Measurements from ENCODE around the gene OPA3.

DNA sequence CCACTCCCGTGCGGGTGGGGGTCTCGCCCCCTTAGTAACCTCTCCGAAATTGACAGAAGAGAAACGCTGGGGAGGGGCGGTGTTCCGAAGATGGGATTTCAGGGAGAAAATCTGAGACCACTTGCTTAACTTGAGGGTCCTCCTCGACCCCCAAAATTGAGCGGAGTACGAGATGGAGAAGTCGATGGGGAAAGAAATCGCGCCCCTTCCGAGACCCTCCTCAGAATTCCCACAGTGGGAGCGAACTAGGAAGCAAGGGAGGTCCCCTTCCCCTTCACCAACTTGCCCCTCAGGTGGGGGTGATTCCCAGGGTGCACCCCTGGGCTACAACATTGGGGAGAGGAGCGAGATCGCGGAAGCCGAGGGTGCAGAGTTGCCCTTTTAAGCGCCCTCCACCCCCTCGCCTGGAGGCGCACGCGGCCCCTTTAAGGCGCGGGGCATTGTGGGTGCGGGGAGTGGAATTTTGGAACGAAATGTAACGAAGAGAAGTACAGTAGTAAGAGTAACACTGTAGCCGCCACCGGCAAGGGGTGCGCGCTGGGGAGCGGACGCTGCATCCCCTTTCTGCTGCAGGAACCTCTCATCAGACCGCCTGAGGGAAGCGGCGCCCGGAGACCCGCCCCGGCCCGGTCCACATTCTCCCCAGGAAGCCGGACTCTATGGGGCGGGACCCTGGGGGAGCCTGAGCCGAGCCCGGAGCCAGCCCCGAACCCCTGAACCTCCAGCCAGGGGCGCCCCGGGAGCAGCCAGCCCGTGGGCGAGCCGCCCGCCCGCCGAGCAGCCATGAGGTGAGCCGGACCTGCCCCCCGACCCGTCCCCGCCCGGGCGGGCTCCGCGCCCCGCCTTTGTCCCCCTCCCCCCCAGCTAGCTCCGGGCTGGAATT lies 77.4 kb downstream of the OPA3 start, which contains the start of gene VASP:
- TF ChIP-seq EZH2phosphoT487 (IDR thresholded peaks at IDR 0.05; ENCODE audit: insufficient read depth, low read depth) (no peak), EZH2 (IDR thresholded peaks at IDR 0.05; ENCODE audit: insufficient read depth, poor library complexity, severe bottlenecking) (no peak)
